GM12865 (cell line): ENCODE measurements around the gene NRXN2.

Experiments used
- DNase-seq: peaks from one replicate; pipeline ENCODE4 v3.0.0; 2010; ENCODE audit warnings: low read depth
- H3K4me3 ChIP-seq: 2 replicates; pipeline ENCODE4 v1.5.1; 2011; ENCODE audit warnings: mild to moderate bottlenecking, low read depth, low read length, control low read depth
- CTCF ChIP-seq: IDR thresholded peaks from 2 replicates; pipeline ENCODE4 v1.5.1; 2011; ENCODE audit warnings: low read length, control low read depth, low read depth, inconsistent platforms; ENCODE audit not compliant: insufficient read depth; ENCODE audit errors: missing control alignments

Gene NRXN2

GRCh38 chr11:64723117-64723906 lies at the start of gene NRXN2:
NRXN2 (minus strand) TSS chr11:64723197; CDS start chr11:64713699, 9,498 bp downstream.
- H3K4me3 ChIP-seq = peak within 1 kb of the TSS; percentile 65
- DNase-seq = peak; percentile 90
- TF ChIP-seq CTCF = peak; percentile 97

- DNase-seq = peak; percentile 63
- peak overlapping the region; percentile 6; the same call in 1 of the 2 replicates for H3K4me3 ChIP-seq
- TF ChIP-seq CTCF = no peak
Measured at GRCh38 chr11:64772303-64773018, 49.5 kb upstream of the NRXN2 start.

- peak; percentile 61 for DNase-seq
- TF ChIP-seq CTCF = no peak
- no peak overlapping the region for H3K4me3 ChIP-seq
Measured at GRCh38 chr11:64771861-64772260, 48.9 kb upstream of the NRXN2 start.

- DNase-seq = no peak
- no peak overlapping the region for H3K4me3 ChIP-seq
- TF ChIP-seq CTCF = no peak
Measured at GRCh38 chr11:64770120-64770519, 47.1 kb upstream of the NRXN2 start.

GRCh38 chr11:64769283-64769682 lies 46.3 kb upstream of the NRXN2 start:
- no peak for DNase-seq
- no peak overlapping the region for H3K4me3 ChIP-seq
- TF ChIP-seq CTCF = no peak

- H3K4me3 ChIP-seq = no peak overlapping the region
- no peak for DNase-seq
- TF ChIP-seq CTCF = no peak
Measured at GRCh38 chr11:64768300-64768694, 45.3 kb upstream of the NRXN2 start.
